Adipose tissue (tissue), 3 donors: ENCODE results near the gene CTCFL. TPM values are rescaled to one million over a fixed set of nuclear protein-coding genes. Genes with fewer than 3 reads are reported as not detected.
"Not testable (repeated sequence)": the region's sequence is repeated elsewhere in the genome, so short reads cannot be mapped to it uniquely, and the experiment has no call there.

ENCODE experiments used
- H3K27ac ChIP-seq: one replicate; pipeline ENCODE4 v1.5.1; 2013; ENCODE audit warnings: low read depth, low read length
- WGBS, 3 donors: extraction: QIAGEN DNeasy Blood & Tissue Kit; methylation state at CpG; one replicate each; pipeline ENCODE4 v1.1.7; 2013; 5-methylcytosine and 5-hydroxymethylcytosine counted together
- polyA plus RNA-seq, 3 donors: library from polyadenylated mRNA; stranded (reverse); fragments of 200-250 nt; gene quantifications; one replicate each; pipeline ENCODE4 v1.2.3, GENCODE V29; 2013
- donor health status: healthy with polysubstance abuse.
- donor health status: Bipolar disorder and iron deficiency.
- donor health status: healthy.

CTCFL gene
- polyA plus RNA-seq, 3 donors: 0.04 to 0.11 TPM; not detected in 1

DNA sequence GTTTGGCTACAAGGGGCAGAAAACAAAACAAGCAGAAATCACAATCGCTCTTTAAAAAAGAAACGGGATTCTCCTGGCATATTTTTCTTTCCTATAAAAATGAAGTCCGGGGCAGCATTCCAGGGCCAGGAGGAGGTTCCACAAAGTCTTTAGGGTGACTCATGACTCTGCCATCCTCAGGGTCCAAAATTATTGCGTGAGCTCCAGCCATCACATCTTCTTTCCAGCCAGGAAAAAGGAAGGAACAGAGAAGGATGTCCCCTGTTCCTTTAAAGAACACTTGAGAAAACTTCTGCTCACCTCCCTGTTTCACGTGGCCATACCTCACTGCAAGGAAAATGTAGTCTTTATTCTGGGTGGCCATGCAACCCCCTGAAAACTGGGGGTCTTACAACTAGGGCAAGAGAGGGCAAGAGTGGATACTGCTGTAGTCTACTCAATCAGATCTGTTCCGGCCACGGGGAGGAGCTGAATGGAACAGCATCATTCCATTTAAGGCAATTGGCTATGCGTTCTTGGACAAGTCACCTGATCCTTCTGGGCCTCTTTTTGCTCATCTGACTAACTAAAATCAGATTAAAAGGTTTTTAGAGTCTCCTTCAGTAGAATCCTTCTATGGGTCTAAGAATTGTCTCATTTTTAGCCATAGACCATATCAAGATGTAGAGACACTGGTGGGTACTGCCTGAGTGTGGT is 49.4 kb downstream of the CTCFL start:
- H3K27ac ChIP-seq: no peak overlapping the region

GRCh38 chr20:57474816-57475215 is 50.1 kb downstream of the CTCFL start:
- 50 to 77% (median 58%) methylated on average over 7 of the region's 7 CpGs for WGBS, 3 donors
- no peak overlapping the region for H3K27ac ChIP-seq

More for the DNA sequence above, 49.4 kb downstream of the CTCFL start:
- WGBS, 3 donors: 66 to 85% (median 70%) methylated on average over 8 of the region's 8 CpGs

DNA sequence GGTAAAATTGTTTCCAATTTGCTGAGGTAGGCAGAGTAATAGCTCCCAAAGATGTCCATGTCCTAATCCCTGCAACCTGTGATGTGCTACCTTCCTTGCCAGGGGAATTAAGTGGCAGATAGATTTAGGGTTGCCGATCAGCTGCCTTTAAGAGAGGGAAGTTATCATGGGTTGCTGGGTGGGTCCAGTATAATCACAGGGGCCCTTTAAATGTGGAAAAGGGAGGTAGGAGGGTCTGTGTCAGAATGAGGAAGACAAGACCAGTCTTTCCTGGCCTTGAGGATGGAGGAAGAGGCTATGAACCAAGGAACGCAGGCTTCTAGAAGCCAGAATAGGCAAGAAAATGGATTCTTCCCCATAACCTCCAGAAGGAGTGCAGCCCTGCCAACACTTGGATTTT is 50.7 kb downstream of the CTCFL start:
- 46 to 91% (median 51%) methylated on average over 2 of the region's 2 CpGs for WGBS, 3 donors
- H3K27ac ChIP-seq: no peak overlapping the region

DNA sequence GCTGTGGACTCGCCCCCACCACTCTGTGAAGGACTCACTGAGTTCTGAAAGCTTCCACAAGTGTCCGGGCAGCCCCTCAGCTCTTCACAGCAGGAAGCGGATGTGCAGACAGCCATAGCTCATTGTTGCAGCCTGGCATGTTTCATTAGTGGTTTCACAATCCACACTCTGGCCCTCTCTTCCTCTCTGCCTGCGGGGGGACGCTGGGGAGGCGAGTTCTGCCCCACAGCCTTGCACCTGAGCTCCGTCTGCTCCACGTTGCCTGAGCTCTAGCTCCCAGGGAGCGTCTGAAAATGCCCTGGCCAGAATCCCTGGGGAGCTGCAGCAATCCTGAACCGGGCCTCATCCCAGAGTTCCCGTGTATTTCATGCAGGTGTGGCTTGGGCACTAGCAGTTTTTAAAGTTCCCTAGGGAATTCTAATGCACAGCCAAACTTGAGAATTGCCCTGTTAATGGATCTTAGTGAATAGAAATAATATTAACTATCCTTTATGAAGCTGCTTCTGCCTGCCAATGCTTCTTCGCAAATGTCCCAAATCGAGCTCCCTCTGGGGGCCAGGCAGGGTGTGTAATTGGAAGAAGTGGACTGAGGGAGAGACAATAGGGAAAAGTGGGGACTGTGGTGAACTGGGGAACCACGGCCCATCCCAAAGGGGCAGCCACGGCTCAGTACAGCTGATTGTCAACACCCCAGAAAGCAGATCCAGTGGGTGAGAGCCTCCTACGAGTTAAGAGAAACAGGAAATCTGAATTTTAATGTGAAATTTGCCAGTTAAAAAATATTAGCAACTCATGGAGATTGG is 51.5 kb downstream of the CTCFL start:
- whole genome bisulfite sequencing, 3 donors: 20 to 39% (median 20%) methylated on average over 16 of the region's 16 CpGs
- H3K27ac ChIP-seq: no peak overlapping the region

- WGBS, 3 donors: 88 to 96% (median 94%) methylated on average over 5 of the region's 5 CpGs
- H3K27ac ChIP-seq: not testable (repeated sequence)
Measured at GRCh38 chr20:57472474-57472873, 52.5 kb downstream of the CTCFL start.

GRCh38 chr20:57471496-57472372 is 53.2 kb downstream of the CTCFL start:
- 68 to 73% (median 71%) methylated on average over 12 of the region's 12 CpGs for whole genome bisulfite sequencing, 3 donors

DNA sequence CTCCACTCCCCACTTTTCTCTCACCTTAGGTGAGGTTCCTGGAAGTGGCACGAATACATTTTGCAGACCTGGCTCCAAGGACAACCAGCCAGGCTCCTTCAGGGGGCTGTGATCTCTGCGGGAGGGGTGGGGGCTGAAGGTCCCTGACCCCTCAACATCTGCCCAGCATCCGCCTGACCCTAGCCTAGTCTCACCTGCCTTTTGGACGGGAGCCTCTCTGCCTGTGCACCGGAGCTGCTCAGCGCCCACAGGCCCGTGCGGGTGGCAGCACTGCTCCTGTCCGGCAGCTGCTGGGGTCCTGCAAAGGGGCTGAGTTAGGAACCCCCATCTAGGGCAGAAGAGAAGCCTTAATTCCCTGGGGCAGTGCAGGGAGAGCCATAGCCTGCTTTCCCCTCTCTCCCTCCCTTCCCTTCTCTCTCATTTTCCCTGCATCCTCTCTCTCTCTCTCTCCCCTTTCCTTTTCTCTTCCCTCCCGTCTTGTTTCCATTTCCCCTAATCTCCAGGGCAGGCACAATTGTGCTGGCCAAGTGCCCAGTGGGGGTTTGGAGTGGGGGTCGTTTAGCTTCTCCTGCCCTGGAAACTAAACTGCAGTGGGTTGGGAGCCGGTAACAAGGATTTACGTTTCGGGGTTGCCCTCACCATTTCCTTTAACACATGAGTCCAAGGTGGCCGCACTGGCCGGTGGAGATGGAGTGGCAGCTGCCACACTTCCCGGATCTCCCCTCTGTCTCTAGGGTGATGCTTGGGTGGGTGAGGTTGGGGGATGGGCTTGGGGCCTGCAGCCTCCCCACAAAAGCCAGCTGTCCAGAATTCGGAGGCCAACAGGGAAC is 54.1 kb downstream of the CTCFL start:
- WGBS, 3 donors: 58 to 67% (median 62%) methylated on average over 18 of the region's 18 CpGs
- no peak overlapping the region for H3K27ac ChIP-seq

More at GRCh38 chr20:57471496-57472372, 53.2 kb downstream of the CTCFL start:
- no peak overlapping the region for H3K27ac ChIP-seq

DNA sequence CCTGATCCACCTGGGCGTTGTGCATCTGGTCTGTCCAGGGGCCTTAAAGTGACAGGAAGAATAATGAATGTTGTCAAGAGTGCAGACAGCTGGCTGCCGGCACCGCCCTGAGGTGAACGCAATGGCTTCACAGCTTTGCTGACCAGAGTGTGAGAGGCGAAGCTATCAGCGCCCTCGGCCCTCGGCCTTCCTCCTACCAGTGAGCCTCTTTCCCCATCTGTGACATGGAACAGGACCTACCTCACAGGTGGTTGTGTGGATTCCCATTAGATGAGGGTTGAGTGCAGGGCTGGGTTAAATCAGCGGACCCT is 54.8 kb downstream of the CTCFL start:
- no peak overlapping the region for H3K27ac ChIP-seq
- WGBS, 3 donors: 62 to 71% (median 70%) methylated on average over 9 of the region's 9 CpGs

- no peak overlapping the region for H3K27ac ChIP-seq
- WGBS, 3 donors: 54 to 57% (median 54%) methylated on average over 17 of the region's 17 CpGs
Measured at GRCh38 chr20:57469418-57470211, 55.3 kb downstream of the CTCFL start.

- 77 to 83% (median 83%) methylated on average over 18 of the region's 18 CpGs for WGBS, 3 donors
- no peak overlapping the region for H3K27ac ChIP-seq
Measured at GRCh38 chr20:57468523-57469417, 56.2 kb downstream of the CTCFL start.

DNA sequence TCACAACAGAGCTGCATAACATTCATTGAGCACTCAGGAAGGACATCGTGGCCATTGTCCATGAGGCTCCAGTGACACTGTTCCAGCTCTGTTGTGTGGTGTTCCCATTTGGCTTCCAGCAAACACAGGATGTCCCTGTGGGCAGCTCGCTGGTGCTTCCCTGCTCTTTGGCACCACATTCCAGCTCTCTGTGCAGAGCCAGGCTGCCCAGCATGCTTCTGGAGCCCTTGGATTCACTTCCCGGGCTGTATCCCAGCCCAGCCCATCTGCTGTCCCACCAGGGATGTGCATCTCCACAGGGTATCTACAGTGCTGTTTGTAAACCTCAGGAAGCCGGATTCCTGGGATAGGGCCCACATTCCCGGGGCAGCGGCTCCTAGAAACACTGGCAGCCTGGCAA is 57.2 kb downstream of the CTCFL start:
- H3K27ac ChIP-seq: no peak overlapping the region
- whole genome bisulfite sequencing, 3 donors: 53 to 61% (median 53%) methylated on average over 6 of the region's 6 CpGs

DNA sequence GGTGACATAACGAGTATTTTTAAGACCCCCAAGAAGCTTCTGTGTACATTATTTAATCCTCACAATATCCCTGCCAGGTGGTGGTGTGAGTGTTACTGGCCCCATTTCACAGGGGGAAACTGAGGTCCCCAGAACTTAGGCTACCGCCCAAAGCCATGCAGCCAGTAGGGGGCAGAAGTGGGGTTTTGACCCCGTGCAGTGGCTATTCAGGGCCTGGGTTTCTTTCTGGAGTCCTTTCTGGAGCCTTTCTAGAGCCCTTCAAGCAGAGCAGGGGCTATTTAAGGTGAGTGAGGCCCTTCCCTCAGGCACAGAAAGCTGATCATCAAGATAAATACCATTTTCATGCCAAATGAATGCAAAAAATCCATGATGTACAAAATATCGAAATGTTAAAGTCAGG is 59.0 kb downstream of the CTCFL start:
- 77 to 83% (median 77%) methylated on average over 4 of the region's 4 CpGs for WGBS, 3 donors
- H3K27ac ChIP-seq: no peak overlapping the region

DNA sequence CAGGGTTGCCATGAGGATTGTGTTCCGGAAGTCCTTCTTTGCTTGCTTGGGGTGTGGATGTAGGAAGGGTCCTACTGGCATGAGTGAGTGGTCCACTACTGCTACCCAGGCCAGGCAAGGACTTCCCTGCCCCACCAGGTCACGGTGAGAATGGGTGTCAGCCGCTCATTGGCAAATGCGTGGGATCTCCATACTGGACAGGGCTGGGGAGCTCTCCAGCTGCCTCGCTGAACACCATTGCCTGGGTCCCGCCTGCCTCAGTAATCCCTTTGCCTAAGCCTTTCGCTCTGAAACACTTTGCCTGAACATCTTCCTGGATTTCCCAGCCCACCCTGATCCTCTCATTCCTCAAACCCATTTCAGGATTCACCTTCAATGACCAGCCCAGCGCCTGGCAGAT is 59.5 kb downstream of the CTCFL start:
- H3K27ac ChIP-seq: no peak overlapping the region
- WGBS, 3 donors: 91 to 96% (median 94%) methylated on average over 8 of the region's 8 CpGs

DNA sequence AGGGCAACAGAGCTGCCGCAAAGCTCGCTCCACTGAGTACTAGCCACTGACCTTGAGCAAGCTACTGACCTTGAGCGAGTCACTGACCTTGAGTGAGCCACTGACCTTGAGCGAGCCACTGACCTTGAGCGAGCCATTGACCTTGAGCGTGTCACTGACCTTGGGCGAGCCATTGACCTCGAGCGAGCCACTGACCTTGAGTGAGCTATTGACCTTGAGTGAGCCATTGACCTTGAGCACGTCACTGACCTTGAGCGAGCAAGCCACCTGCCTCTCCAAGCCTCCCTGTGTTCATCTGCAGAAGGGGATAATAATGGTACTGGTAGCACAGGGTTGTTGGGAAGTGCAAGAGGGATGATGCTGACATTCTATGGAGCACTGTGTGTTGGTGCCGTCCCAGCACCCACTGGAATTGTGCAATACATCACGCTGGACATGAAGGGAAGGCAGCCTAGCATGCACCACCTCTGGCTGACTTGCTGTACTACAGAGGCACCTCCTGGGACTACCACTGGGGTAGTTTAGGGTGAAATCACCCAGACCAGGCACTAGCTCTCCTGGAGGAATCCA is 60.2 kb downstream of the CTCFL start:
- WGBS, 3 donors: 49 to 82% (median 78%) methylated on average over 13 of the region's 13 CpGs
- no peak overlapping the region for H3K27ac ChIP-seq

DNA sequence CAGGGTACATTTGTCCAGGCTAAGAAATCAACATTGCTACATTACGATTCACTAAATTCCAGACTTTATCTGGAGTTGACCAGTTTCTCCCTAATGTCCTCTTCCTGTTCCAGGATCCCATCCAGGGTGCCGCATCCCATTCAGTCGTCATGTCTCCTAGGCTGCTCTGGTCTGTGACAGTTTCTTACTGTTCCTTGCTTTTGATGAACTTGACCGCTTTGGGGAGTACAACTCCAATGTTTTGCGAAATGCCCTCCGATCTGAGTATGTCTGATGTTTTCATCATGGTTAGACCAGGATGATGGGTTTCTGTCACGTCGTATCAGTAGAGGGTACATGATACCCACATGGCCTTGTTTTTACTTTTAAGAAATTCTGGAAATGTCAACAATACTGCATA is 62.2 kb downstream of the CTCFL start:
- 83 to 94% (median 87%) methylated on average over 8 of the region's 8 CpGs for WGBS, 3 donors
- H3K27ac ChIP-seq: no peak overlapping the region

DNA sequence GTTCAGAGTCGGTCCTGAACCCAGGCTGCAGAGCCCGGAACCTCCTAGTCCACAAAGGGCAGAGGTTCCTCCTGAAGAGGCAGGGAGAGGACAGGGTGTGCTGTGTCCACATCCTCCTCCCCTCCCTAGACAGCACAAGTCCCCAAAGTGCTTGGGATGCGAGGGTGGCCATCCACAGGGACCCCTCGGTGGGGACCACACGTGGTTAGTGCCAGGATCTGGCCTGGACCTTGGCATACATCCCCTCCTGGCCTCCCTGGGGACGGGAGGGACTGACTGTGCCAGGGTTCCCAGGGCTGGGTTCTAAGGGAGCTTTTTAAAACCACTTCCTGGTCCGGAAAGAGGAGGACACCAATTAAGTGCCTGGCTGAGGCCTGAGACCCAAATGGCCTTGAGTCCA is 63.2 kb downstream of the CTCFL start:
- 73 to 79% (median 78%) methylated on average over 6 to 7 of the region's 7 CpGs for WGBS, 3 donors
- H3K27ac ChIP-seq: no peak overlapping the region
